Fibroblast of skin of back (primary cell): ENCODE results near the gene EFCAB11.

ENCODE experiments used
- DNase-seq: peaks from one replicate; pipeline ENCODE4 v3.0.0-alpha.2; 2013

The EFCAB11 gene

GRCh38 chr14:89811954-89812575 is 142.5 kb downstream of the EFCAB11 start:
- DNase-seq: no peak

- DNase-seq: no peak
These were observed 144.4 kb downstream of the EFCAB11 start for GRCh38 chr14:89810101-89810500.

- DNase-seq: no peak
These were observed 146.6 kb downstream of the EFCAB11 start for GRCh38 chr14:89807892-89808291.

- no peak for DNase-seq
These were observed 147.4 kb downstream of the EFCAB11 start for GRCh38 chr14:89807151-89807550.

GRCh38 chr14:89806451-89806850 is 148.1 kb downstream of the EFCAB11 start:
- no peak for DNase-seq

- peak; percentile 53 for DNase-seq
These were observed 149.0 kb downstream of the EFCAB11 start for GRCh38 chr14:89805501-89805900.

- no peak for DNase-seq
These were observed 151.0 kb downstream of the EFCAB11 start for GRCh38 chr14:89803542-89803941.

GRCh38 chr14:89801136-89801535 is 153.4 kb downstream of the EFCAB11 start:
- peak; percentile 44 for DNase-seq

GRCh38 chr14:89798212-89798773 is 156.2 kb downstream of the EFCAB11 start:
- no peak for DNase-seq

- DNase-seq: no peak
These were observed 157.4 kb downstream of the EFCAB11 start for GRCh38 chr14:89797148-89797547.

- no peak for DNase-seq
These were observed 160.4 kb downstream of the EFCAB11 start for GRCh38 chr14:89794096-89794495.

GRCh38 chr14:89793367-89793716 is 161.2 kb downstream of the EFCAB11 start:
- no peak for DNase-seq

- DNase-seq: peak; percentile 72
These were observed 161.8 kb downstream of the EFCAB11 start for GRCh38 chr14:89792489-89793366.

- DNase-seq: peak; percentile 43
These were observed 167.0 kb downstream of the EFCAB11 start for GRCh38 chr14:89787525-89787924.

- DNase-seq: no peak
These were observed 173.5 kb downstream of the EFCAB11 start for GRCh38 chr14:89781046-89781445.

- no peak for DNase-seq
These were observed 174.8 kb downstream of the EFCAB11 start for GRCh38 chr14:89779707-89780106.

- no peak for DNase-seq
These were observed 178.6 kb downstream of the EFCAB11 start for GRCh38 chr14:89775946-89776345.

- no peak for DNase-seq
These were observed 179.4 kb downstream of the EFCAB11 start for GRCh38 chr14:89775151-89775550.

GRCh38 chr14:89773644-89774316 is 180.8 kb downstream of the EFCAB11 start:
- DNase-seq: peak; percentile 33

GRCh38 chr14:89773151-89773550 is 181.4 kb downstream of the EFCAB11 start:
- DNase-seq: no peak

GRCh38 chr14:89771251-89771650 is 183.3 kb downstream of the EFCAB11 start:
- DNase-seq: no peak

- peak; percentile 51 for DNase-seq
These were observed 186.7 kb downstream of the EFCAB11 start for GRCh38 chr14:89767861-89768268.

GRCh38 chr14:89767131-89767530 is 187.4 kb downstream of the EFCAB11 start:
- DNase-seq: no peak
